ENCODE measurements around the gene AGBL4. TPM values are rescaled to one million over a fixed set of nuclear protein-coding genes. Genes with fewer than 3 reads are reported as not detected.

AGBL4 gene
- total RNA-seq, 1 donor from 2014 or later: not detected

- H3K27me3 ChIP-seq: no peaks in the 10 kb centered on the region
- no peak overlapping the region for H3K27ac ChIP-seq
- no peak for DNase-seq (ENCODE audit: low spot score in 2 of 2)
- H3K4me1 ChIP-seq: no peaks in the 10 kb centered on the region
- H3K36me3 ChIP-seq: no peaks in the 10 kb centered on the region
- TF ChIP-seq CTCF (IDR thresholded peaks at IDR 0.05): no peak
- no peaks in the 10 kb centered on the region for H3K9me3 ChIP-seq
- no peak overlapping the region for H3K4me3 ChIP-seq
- intact Hi-C loops (cut with DNase I): no loop called here
Measured at GRCh38 chr1:48720929-48721328, 1302.8 kb downstream of the AGBL4 start.

GRCh38 chr1:48718705-48719104 lies 1305.0 kb downstream of the AGBL4 start:
- intact Hi-C loops (cut with DNase I): no loop called here
- no peak overlapping the region for H3K27ac ChIP-seq
- no peak overlapping the region for H3K4me3 ChIP-seq
- H3K36me3 ChIP-seq: no peaks in the 10 kb centered on the region
- no peak for TF ChIP-seq CTCF (IDR thresholded peaks at IDR 0.05)
- no peaks in the 10 kb centered on the region for H3K9me3 ChIP-seq
- no peaks in the 10 kb centered on the region for H3K27me3 ChIP-seq
- no peaks in the 10 kb centered on the region for H3K4me1 ChIP-seq
- DNase-seq (ENCODE audit: low spot score in 2 of 2): no peak

- peak in 1 of 2 donors; percentile 7 for DNase-seq (ENCODE audit: low spot score in 2 of 2)
- Histone ChIP-seq H3K36me3 (no peaks in the 10 kb centered on the region), H3K27me3 (no peaks in the 10 kb centered on the region), H3K27ac (no peak overlapping the region), H3K4me1 (no peaks in the 10 kb centered on the region), H3K9me3 (no peaks in the 10 kb centered on the region), H3K4me3 (no peak overlapping the region)
- no peak for TF ChIP-seq CTCF (IDR thresholded peaks at IDR 0.05)
- intact Hi-C loops (cut with DNase I): no loop called here
Measured at GRCh38 chr1:48718116-48718630, 1305.6 kb downstream of the AGBL4 start.

- Histone ChIP-seq H3K4me3 (no peak overlapping the region), H3K36me3 (no peaks in the 10 kb centered on the region), H3K9me3 (no peaks in the 10 kb centered on the region), H3K4me1 (no peaks in the 10 kb centered on the region), H3K27ac (no peak overlapping the region), H3K27me3 (no peaks in the 10 kb centered on the region)
- no peak for TF ChIP-seq CTCF (IDR thresholded peaks at IDR 0.05)
- DNase-seq (ENCODE audit: low spot score in 2 of 2): no peak
- intact Hi-C loops (cut with DNase I): no loop called here
Measured at GRCh38 chr1:48717082-48717481, 1306.7 kb downstream of the AGBL4 start.

- intact Hi-C loops (cut with DNase I): no loop called here
- no peak for DNase-seq (ENCODE audit: low spot score in 2 of 2)
- Histone ChIP-seq H3K4me3 (no peak overlapping the region), H3K9me3 (no peaks in the 10 kb centered on the region), H3K36me3 (no peaks in the 10 kb centered on the region), H3K4me1 (no peaks in the 10 kb centered on the region), H3K27ac (no peak overlapping the region), H3K27me3 (no peaks in the 10 kb centered on the region)
- no peak for TF ChIP-seq CTCF (IDR thresholded peaks at IDR 0.05)
Measured at GRCh38 chr1:48715921-48716320, 1307.8 kb downstream of the AGBL4 start.

GRCh38 chr1:48710915-48711314 lies 1312.8 kb downstream of the AGBL4 start:
- Histone ChIP-seq H3K27ac (no peak overlapping the region), H3K9me3 (no peaks in the 10 kb centered on the region), H3K4me1 (no peaks in the 10 kb centered on the region), H3K4me3 (no peak overlapping the region), H3K36me3 (no peaks in the 10 kb centered on the region), H3K27me3 (no peaks in the 10 kb centered on the region)
- no peak for DNase-seq (ENCODE audit: low spot score in 2 of 2)
- intact Hi-C loops (cut with DNase I): no loop called here
- TF ChIP-seq CTCF (IDR thresholded peaks at IDR 0.05): no peak
